Suppressor macrophage treated with lipopolysaccharide for 1 hour (primary cell): Measurements from ENCODE around the gene COL8A1.
"Not testable (repeated sequence)": the region's sequence is repeated elsewhere in the genome, so short reads cannot be mapped to it uniquely, and the experiment has no call there.

ENCODE experiments used
- DNase-seq, 3 donors: peaks; one replicate each; pipeline ENCODE4 v3.0.0-alpha.2; 2020 to 2022

COL8A1 gene

GRCh38 chr3:99817047-99817436, 178.6 kb downstream of the COL8A1 start:
- DNase-seq = peak in 1 of 3 donors; percentile 5

DNA sequence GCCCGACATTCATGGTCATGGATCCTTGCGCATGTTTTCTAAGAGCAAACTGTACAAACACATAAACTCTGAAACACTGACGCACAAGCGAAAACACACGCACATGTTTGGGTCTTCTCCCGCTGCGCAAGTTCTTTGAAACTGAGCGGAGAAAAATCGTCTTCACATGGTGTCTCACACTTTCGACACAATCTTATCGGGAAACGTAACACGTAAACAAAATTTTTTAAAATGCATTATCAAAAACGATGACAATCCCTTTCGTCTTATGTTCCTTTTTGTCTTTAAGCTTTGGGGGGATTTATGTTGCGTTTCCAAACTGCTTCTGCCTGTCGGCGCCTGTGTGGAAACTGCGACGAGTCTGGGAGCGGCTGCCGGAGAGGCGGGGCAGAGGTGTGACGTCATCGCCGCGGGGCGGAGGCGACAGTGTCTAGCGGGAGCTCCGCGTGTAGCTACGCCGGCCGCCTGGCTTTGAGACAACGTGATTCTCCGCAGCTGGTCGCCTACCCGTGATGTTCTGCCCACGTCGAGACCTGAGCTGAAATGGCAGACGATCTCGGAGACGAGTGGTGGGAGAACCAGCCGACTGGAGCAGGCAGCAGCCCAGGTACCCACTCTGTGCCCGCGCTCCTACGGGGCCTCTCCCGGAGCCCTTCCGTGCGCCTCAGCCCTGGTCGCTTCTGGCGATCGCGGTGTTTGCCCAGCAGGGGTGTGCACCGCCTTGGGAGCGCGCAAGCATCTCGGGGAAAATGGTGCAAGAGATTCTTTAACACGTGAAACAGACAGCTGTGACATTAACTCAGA, 179.2 kb downstream of the COL8A1 start, which contains the start of gene CMSS1:
Gene CMSS1 (plus strand): TSS at position 426 of the 804 bp plus-strand sequence.
- peak; percentile 95 to 98 (median 98) for DNase-seq

- no peak for DNase-seq
Measured at GRCh38 chr3:99818818-99819217, 180.4 kb downstream of the COL8A1 start.

DNA sequence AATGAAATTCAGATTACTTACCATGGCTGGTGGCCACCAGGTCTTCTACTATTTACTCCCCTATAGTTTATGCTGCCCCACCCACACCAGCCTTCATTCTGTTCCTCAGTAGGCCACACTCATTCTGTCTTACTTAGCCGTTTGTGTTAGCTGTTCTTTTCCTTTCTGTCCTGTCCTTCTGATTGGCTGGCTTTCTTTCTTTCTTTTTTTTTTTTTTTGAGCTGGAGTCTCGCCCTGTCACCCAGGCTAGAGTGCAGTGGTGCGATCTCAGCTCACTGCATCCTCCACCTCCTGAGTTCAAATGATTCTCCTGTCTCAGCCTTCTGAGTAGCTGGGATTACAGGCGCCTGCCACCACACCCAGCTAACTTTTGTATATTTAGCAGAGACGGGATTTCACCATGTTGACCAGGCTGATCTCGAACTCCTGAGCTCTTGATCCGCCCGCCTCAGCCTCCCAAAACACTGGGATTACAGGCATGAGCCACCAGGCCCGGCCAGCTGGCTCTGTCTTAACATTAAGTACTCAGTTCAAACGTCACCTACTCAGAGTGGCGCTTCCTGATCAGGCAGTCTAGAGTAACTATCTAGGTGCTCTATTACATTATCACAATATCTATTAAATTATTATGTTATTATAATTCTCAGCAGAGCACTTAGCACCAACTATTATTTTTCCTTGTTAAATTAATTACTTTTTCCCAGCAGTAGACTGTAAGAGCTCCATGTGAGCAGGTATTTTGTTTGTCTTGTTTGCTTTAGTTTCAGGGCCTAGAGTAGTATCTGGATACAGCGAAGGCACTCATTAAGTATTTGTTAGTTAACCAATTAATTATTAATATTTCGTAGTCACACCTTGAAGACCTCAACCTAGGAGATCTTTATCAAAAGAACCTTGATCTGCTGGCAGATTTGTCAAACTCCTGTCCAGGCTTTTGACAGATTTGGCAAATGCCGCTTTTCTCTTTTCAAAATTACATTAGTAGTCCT, 185.6 kb downstream of the COL8A1 start:
- no peak for DNase-seq

GRCh38 chr3:99825004-99825640, 186.7 kb downstream of the COL8A1 start:
- DNase-seq = no peak

DNA sequence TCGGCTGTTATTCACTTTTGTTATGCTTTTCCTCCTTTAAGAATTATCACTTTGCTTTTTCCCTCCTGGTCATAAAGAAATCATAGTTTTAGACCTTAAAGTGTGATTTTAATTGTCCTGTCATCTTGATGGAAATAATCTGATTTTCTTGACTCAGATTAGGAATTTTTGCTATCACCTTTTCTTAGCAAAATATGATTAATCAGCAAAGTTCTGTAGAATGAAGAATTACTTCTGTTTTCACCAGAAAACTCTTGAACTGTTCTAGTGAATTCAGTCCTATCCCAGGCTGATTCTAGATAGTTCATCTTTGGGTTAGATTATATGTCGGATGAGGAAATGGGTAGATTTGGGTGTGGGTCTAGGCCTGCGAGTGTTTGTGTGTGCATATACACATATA, 191.4 kb downstream of the COL8A1 start:
- DNase-seq = no peak

DNA sequence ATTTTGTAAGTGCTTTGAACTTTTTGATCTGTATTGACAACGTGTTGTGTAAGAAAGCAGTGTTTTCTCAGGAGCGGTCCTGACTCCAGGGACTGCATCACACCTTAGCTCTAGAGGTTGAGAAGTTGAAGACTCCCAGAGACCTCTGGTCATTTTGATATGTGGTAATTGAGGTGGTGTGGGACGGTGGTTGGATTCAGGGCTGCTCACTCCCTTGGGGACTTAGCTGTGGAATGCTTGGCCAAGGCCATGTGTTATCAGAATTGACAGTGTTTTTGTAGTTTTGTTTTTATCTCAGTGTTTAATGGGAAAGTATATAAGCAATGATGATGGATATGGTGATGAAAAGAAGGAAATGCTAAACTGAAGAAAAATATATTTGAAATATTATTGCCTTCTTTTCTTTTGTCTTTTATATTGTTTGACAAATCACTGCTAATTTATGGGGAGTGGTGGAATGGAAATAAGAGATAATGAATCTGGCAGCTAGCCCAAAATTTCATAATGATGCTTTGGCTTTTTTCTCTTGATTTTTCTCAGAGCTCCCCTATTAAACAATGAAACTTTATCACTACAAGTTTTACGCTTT, 195.3 kb downstream of the COL8A1 start:
- DNase-seq = no peak

- DNase-seq = no peak
Measured at GRCh38 chr3:99834211-99834957, 196.0 kb downstream of the COL8A1 start.

DNA sequence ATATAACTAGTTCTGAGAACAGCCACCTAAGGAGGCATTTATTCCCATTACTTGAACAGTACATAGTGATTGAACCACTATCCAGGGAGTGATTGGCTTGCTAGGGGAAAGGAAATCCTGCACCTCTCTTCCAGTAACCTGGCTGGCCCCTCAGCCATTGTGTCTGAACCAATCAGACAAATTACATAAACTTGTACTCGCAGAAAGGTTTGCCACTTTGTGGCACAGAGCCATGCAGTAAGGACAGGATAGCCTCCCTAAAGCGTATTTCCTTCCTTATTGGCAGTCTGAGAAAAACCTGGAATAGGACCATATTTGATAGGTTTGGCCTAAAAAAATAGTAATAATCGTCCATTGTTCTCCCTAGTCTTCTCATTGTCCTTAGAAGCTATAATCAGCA, 198.3 kb downstream of the COL8A1 start:
- no peak for DNase-seq

- no peak for DNase-seq
Measured at GRCh38 chr3:99837715-99838114, 199.3 kb downstream of the COL8A1 start.

GRCh38 chr3:99838755-99839154, 200.4 kb downstream of the COL8A1 start:
- DNase-seq = no peak

DNA sequence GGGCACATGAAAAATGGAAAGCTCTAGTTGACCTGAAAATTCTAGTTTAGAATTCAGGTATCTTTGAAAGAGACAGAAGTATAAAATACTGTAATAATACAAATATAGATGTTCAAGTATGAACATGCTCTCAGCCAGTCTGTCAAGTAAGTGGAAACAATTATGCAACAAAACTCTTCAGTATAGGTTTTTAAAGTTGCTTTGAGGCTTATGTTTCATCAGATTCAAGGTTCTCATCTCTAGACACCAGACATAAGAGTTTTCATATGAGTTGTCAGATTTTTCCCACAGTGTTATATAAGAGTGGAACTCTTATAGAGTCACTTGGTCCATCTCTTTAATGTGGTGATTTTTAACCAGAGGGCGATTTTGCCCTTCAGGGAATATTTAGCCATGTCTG, 201.2 kb downstream of the COL8A1 start:
- no peak for DNase-seq

GRCh38 chr3:99841949-99842348, 203.6 kb downstream of the COL8A1 start:
- not testable (repeated sequence) for DNase-seq

- peak; percentile 56 to 68 (median 64) for DNase-seq
Measured at GRCh38 chr3:99842826-99843589, 204.6 kb downstream of the COL8A1 start.

GRCh38 chr3:99843590-99844258, 205.3 kb downstream of the COL8A1 start:
- DNase-seq = no peak

DNA sequence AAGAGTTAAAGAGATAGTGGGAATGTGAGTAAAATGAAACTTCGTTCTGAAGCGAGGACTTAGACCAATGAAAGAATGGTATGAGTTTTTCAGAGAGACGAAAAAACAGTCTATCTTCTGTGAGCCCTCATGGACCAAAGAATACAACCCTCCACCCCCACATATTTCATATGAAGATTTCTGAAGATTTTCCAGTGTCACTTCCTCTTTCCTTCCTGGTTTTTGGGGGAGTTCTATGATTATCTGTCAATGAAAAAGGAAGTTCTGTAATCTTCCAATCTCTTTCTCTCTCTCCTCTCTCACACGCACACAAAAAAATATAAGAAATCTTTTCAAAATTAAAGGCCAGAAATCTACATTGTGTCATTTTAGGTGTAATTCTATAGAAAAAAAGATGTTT, 206.9 kb downstream of the COL8A1 start:
- DNase-seq = peak; percentile 61 to 78 (median 73)

- no peak for DNase-seq
Measured at GRCh38 chr3:99845999-99846398, 207.6 kb downstream of the COL8A1 start.

GRCh38 chr3:99846477-99847160, 208.2 kb downstream of the COL8A1 start:
- DNase-seq = peak; percentile 19 to 49 (median 44)

GRCh38 chr3:99848433-99848832, 210.0 kb downstream of the COL8A1 start:
- no peak for DNase-seq
